ENCODE measurements around the gene STRA6.

The STRA6 gene

GRCh38 chr15:74172701-74173379, 29.7 kb downstream of the STRA6 start:
- Histone ChIP-seq H3K27me3 (ENCODE audit: insufficient read depth, insufficient read length) (peaks cover 5% of the 10 kb centered on the region), H3K4me3 (ENCODE audit: insufficient read length, low read depth) (no peak overlapping the region), H3K4me1 (ENCODE audit: insufficient read depth, insufficient read length) (peaks cover 35% of the 10 kb centered on the region), H3K36me3 (ENCODE audit: insufficient read depth, insufficient read length, low read length) (no peaks in the 10 kb centered on the region), H3K9ac (ENCODE audit: insufficient read length, low read depth) (peak overlapping the region; percentile 1), H3K9me3 (ENCODE audit: insufficient read depth, low read length) (no peaks in the 10 kb centered on the region)
- TF ChIP-seq SUZ12 (IDR thresholded peaks at IDR 0.05; ENCODE audit: extremely low read depth, insufficient read depth, insufficient read length) (no peak), ZNF274 (IDR thresholded peaks at IDR 0.05; ENCODE audit: low read depth, low read length) (no peak), YY1 (IDR thresholded peaks at IDR 0.05; ENCODE audit: insufficient read depth, insufficient read length) (no peak)
- no peak for DNase-seq (ENCODE audit: low read depth, low spot score)

DNA sequence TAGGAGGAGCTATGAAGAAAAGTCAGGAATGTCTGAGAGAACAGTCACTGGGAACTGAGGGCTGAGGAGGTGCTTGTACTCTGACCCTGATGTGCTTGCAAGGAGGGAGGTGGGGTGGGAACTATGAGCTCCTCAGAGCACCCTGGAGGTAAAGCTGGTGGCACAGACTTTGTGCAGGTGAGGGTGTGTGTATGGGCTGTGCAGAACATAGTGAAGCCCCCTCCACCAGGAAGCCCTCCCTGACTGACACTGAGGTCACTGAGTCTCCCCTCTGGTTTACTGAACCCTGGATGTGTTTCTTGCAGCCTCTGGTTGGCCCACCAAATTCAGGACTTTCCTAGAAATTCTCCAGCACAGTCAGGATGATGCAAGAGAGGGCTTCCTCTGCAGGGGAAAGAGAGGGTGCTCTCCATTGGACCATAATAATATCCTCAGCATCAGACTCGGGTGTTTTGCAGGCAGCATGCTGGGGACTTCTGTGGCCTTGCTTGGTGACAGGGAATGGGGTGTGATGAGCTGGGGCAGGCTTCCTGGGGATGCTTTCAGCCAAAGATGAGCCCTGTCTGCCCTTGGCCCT, 30.5 kb downstream of the STRA6 start:
- Histone ChIP-seq H3K4me3 (ENCODE audit: insufficient read length, low read depth) (no peak overlapping the region), H3K36me3 (ENCODE audit: insufficient read depth, insufficient read length, low read length) (no peaks in the 10 kb centered on the region), H3K9ac (ENCODE audit: insufficient read length, low read depth) (no peak overlapping the region), H3K27me3 (ENCODE audit: insufficient read depth, insufficient read length) (peaks cover 8% of the 10 kb centered on the region), H3K9me3 (ENCODE audit: insufficient read depth, low read length) (no peaks in the 10 kb centered on the region), H3K4me1 (ENCODE audit: insufficient read depth, insufficient read length) (peaks cover 30% of the 10 kb centered on the region)
- TF ChIP-seq YY1 (IDR thresholded peaks at IDR 0.05; ENCODE audit: insufficient read depth, insufficient read length) (no peak), ZNF274 (IDR thresholded peaks at IDR 0.05; ENCODE audit: low read depth, low read length) (no peak), SUZ12 (IDR thresholded peaks at IDR 0.05; ENCODE audit: extremely low read depth, insufficient read depth, insufficient read length) (no peak)
- DNase-seq (ENCODE audit: low read depth, low spot score) = no peak

DNA sequence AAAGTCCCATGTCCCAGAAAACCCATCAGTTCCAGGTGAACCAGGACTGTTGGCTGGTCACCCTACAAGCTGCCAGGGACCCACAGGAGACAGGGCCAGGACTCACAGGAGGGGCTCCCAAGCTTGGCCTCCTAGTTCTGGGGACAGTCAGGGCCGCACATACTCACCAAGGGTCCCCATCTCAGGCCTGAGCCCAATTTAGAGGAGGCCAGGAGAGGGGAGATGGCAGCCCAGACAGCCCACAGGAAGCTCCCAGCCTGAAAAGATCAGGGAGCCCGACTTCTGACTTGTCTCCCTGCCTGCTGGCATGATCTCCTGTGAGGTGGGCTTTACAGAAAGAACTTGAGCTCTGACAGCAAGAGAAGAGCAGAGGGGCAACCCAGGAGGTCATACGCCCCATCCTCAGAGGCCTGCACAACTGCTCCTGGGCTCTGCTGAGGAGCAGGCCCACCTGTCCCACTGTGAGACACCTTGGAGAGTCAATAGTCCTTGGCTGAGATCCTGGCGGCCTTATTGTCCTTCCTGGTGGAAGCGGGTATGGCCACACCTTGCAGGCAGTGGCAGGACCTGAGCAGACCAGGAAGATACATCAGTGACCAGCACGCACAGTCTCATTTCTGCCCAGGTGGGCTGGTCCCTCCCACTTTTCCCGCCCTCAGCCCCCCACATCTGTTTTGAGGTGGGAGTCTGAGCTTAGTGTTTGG, 31.6 kb downstream of the STRA6 start:
- no peaks in the 10 kb centered on the region for H3K9me3 ChIP-seq (ENCODE audit: insufficient read depth, low read length)
- peaks cover 8% of the 10 kb centered on the region for H3K27me3 ChIP-seq (ENCODE audit: insufficient read depth, insufficient read length)
- H3K36me3 ChIP-seq (ENCODE audit: insufficient read depth, insufficient read length, low read length) = no peaks in the 10 kb centered on the region
- peak overlapping the region; percentile 8 for H3K9ac ChIP-seq (ENCODE audit: insufficient read length, low read depth)
- no peak overlapping the region for H3K4me3 ChIP-seq (ENCODE audit: insufficient read length, low read depth)
- no peak for DNase-seq (ENCODE audit: low read depth, low spot score)
- H3K4me1 ChIP-seq (ENCODE audit: insufficient read depth, insufficient read length) = peaks cover 23% of the 10 kb centered on the region
- no peak for TF ChIP-seq SUZ12 (IDR thresholded peaks at IDR 0.05; ENCODE audit: extremely low read depth, insufficient read depth, insufficient read length)
- no peak for TF ChIP-seq YY1 (IDR thresholded peaks at IDR 0.05; ENCODE audit: insufficient read depth, insufficient read length)
- no peak for TF ChIP-seq ZNF274 (IDR thresholded peaks at IDR 0.05; ENCODE audit: low read depth, low read length)

DNA sequence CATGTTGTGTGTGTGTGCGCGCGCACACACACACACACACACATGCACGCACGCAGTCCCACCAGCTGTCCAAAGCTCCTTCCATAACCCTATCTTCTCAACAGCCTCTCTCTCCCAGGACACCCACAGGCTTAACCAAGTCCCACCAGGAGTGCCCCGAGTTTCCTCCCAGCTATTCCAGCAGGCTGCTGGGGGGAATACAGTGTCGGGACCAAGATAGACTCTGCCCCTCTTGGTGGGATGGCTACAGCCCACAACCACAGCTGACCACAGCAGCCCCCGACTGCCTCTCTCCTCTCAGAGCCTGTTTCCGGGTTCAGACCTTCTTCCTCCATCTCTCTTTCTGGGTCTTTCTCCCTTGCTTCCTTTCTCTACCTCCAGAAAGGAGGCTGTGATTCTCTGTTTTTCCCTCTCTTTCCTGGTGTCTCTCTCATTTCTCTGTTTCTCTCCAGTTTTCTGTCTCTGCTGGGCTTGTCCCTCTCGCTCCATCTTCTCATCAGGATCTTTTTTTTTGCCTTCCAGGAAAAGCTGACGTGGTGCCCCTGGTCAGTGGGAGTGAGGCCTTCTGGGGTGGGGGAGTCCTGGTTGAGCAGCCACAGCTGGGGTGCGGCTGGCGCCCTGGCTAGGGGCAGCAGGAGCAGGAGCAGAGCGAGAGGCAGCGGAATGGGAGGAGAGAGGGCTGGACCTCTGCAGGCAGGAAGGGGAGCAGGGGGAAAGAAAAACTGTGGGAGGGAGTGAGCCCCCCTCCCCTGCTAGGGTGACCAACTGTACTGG, 32.3 kb downstream of the STRA6 start:
- DNase-seq (ENCODE audit: low read depth, low spot score) = no peak
- H3K9me3 ChIP-seq (ENCODE audit: insufficient read depth, low read length) = no peaks in the 10 kb centered on the region
- no peaks in the 10 kb centered on the region for H3K36me3 ChIP-seq (ENCODE audit: insufficient read depth, insufficient read length, low read length)
- TF ChIP-seq YY1 (IDR thresholded peaks at IDR 0.05; ENCODE audit: insufficient read depth, insufficient read length) (no peak), ZNF274 (IDR thresholded peaks at IDR 0.05; ENCODE audit: low read depth, low read length) (no peak)
- H3K4me3 ChIP-seq (ENCODE audit: insufficient read length, low read depth) = no peak overlapping the region
- H3K27me3 ChIP-seq (ENCODE audit: insufficient read depth, insufficient read length) = peaks cover 8% of the 10 kb centered on the region
- peaks cover 17% of the 10 kb centered on the region for H3K4me1 ChIP-seq (ENCODE audit: insufficient read depth, insufficient read length)
- H3K9ac ChIP-seq (ENCODE audit: insufficient read length, low read depth) = peak overlapping the region; percentile 8

DNA sequence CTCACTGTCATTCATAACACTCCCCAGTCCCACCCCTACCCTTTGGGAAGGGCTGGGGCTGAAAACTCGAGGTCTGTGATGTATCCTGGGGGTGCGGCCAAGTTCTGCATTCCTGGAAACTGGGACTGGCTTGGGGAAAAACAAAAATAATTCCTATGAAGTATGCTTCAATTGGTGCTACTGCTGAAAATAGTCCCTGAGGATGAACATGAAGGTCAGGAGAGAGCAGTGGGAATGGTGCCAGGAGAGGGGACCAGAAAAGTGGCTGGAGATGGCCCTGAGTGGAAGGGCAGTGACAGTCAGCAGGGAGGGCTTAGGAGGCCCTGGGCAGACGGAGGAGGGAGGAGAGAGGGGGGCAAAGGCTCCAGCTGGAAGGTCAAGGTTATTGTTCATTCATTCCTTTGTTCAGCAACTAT, 33.9 kb downstream of the STRA6 start:
- Histone ChIP-seq H3K36me3 (ENCODE audit: insufficient read depth, insufficient read length, low read length) (no peaks in the 10 kb centered on the region), H3K4me3 (ENCODE audit: insufficient read length, low read depth) (no peak overlapping the region), H3K9me3 (ENCODE audit: insufficient read depth, low read length) (no peaks in the 10 kb centered on the region), H3K9ac (ENCODE audit: insufficient read length, low read depth) (no peak overlapping the region), H3K27me3 (ENCODE audit: insufficient read depth, insufficient read length) (peaks cover 8% of the 10 kb centered on the region), H3K4me1 (ENCODE audit: insufficient read depth, insufficient read length) (peaks cover 13% of the 10 kb centered on the region)
- no peak for DNase-seq (ENCODE audit: low read depth, low spot score)
- TF ChIP-seq SUZ12 (IDR thresholded peaks at IDR 0.05; ENCODE audit: extremely low read depth, insufficient read depth, insufficient read length) (no peak), YY1 (IDR thresholded peaks at IDR 0.05; ENCODE audit: insufficient read depth, insufficient read length) (no peak), ZNF274 (IDR thresholded peaks at IDR 0.05; ENCODE audit: low read depth, low read length) (no peak)

GRCh38 chr15:74167891-74168331, 34.7 kb downstream of the STRA6 start:
- H3K9me3 ChIP-seq (ENCODE audit: insufficient read depth, low read length) = no peaks in the 10 kb centered on the region
- H3K4me1 ChIP-seq (ENCODE audit: insufficient read depth, insufficient read length) = peaks cover 8% of the 10 kb centered on the region
- DNase-seq (ENCODE audit: low read depth, low spot score) = no peak
- H3K4me3 ChIP-seq (ENCODE audit: insufficient read length, low read depth) = no peak overlapping the region
- no peak overlapping the region for H3K9ac ChIP-seq (ENCODE audit: insufficient read length, low read depth)
- H3K27me3 ChIP-seq (ENCODE audit: insufficient read depth, insufficient read length) = peaks cover 8% of the 10 kb centered on the region
- no peak for TF ChIP-seq ZNF274 (IDR thresholded peaks at IDR 0.05; ENCODE audit: low read depth, low read length)
- no peak for TF ChIP-seq YY1 (IDR thresholded peaks at IDR 0.05; ENCODE audit: insufficient read depth, insufficient read length)
- no peak for TF ChIP-seq SUZ12 (IDR thresholded peaks at IDR 0.05; ENCODE audit: extremely low read depth, insufficient read depth, insufficient read length)
- no peaks in the 10 kb centered on the region for H3K36me3 ChIP-seq (ENCODE audit: insufficient read depth, insufficient read length, low read length)

Measured in NT2/D1 (cell line).